HG03135 (cell line): Measurements from ENCODE around the gene ASB14.

Experiments
- ATAC-seq: cut with Tn5 transposase; IDR thresholded peaks from one replicate; pipeline ENCODE4 v1.9.1; 2021; ENCODE audit warnings: mild to moderate bottlenecking, moderate library complexity; ENCODE audit not compliant: unreplicated experiment

The ASB14 gene

DNA sequence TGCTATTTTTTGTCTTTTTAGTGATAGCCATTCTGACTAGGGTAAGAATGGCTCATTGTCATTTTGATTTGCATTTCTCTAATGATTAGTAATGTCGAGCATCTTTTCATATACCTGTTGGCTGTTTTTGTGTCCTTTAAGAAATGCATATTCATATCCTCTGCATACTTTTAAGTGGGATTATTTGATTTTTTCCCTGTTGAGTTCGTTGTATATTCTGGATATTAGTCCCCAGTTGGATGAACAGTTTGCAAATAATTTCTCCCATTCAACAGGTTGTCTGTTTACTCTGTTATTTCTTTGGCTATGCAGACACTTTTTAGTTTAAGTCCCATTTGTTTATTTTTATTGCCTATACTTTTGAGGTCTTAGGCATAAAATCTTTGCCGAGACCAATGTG, 30.6 kb downstream of the ASB14 start:
- ATAC-seq = no peak

GRCh38 chr3:57261119-57261518, 31.4 kb downstream of the ASB14 start:
- no peak for ATAC-seq

DNA sequence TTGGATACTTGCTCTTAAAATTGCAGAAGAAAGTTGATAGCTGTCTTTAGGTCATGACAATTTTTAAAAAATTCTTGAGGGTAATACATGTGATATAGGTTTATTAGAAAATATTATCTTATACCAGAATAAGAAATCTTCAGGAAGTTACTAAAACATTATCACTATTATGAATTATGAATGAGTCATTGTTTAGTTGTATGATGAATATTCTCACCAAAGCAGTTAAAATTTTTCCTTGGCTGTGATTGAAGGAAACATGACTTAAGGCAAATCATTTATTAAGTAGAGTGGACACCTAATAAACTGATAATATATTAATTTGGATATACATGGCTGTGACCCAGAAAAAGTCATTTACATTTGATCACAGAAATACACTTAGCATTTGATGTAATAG, 34.8 kb downstream of the ASB14 start:
- no peak for ATAC-seq

- no peak for ATAC-seq
Observed at GRCh38 chr3:57256844-57257243, 35.6 kb downstream of the ASB14 start.

- no peak for ATAC-seq
Observed at GRCh38 chr3:57252404-57252803, 40.1 kb downstream of the ASB14 start.

DNA sequence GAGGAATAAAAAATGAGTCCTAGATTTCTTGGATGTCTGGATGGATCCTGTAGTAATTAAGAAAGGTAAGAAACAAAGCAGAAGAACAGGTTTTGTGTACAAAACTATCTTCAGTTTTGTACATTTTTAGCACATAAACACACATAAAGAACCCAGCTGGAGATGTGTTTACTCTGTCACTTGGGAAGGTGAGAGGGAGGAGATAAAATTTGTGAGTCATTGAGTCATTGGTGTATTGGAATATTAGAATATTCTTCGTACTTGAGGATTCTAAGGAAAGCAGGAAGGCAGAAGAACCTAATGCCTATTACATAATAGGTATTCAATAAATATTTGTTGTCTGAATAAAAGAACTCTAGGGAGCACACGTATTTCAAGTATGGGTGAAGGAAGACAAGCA, 47.5 kb downstream of the ASB14 start:
- ATAC-seq = no peak

DNA sequence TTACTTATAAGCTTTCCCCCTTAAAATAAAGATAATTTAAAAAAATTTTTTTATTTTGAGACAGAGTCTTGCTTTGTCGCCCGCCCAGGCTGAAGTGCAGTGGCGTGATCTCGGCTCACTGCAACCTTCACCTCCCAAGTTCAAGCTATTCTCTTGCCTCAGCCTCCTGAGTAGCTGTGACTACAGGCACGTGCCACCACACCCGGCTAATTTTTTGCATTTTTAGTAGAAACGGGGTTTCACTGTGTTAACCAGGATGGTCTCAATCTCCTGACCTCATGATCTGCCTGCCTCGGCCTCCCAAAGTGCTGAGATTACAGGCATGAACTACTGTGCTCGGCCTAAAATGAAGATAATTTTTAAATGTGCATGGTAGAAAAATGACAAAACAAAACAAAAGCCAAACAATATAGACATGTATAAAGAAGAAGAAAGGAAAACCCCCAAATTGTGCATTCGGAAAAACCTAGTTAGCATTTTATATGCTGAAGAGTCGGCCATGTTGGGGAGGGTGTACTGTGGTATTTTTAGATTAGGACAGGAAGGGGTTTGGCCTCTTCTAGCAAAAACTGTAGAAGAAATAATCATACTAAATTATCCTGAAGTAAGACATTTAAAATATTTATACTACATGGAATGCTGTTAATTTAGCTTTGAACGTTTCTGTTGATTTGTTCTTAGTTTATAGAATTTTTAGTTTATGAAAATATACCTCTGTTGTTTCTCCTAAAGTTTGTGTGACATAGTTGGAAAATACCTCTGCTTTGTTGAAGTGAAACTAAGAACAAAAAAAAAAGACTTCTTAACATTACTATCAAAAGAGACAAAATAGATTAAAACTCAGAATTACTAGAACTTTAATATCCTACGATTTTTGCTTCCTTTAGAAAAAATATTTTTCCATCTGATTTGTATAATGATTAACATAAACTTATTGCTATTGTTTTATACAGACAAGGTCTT, 57.6 kb downstream of the ASB14 start:
- no peak for ATAC-seq

- no peak for ATAC-seq
Observed at GRCh38 chr3:57233799-57234198, 58.7 kb downstream of the ASB14 start.

DNA sequence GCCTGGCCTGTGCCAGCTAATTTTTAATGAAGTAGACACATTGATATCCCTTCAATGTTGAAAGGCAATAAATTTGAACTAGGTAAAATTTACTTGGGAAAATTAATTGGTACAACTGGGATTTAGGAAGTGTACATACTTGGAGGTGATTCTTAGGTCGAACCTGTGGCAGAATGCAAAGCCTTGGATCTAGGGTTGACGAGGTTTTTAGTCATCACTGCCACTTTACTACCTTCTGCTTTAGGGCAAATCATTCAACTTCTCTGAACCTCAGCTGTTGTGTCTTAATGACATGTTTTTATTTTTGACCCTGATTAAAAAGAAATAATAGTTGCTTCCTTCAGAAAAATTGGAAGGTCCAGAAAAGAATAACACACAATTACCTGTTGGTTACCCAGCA, 62.5 kb downstream of the ASB14 start:
- no peak for ATAC-seq

GRCh38 chr3:57227930-57228751, 64.3 kb downstream of the ASB14 start:
- peak; percentile 35 for ATAC-seq

DNA sequence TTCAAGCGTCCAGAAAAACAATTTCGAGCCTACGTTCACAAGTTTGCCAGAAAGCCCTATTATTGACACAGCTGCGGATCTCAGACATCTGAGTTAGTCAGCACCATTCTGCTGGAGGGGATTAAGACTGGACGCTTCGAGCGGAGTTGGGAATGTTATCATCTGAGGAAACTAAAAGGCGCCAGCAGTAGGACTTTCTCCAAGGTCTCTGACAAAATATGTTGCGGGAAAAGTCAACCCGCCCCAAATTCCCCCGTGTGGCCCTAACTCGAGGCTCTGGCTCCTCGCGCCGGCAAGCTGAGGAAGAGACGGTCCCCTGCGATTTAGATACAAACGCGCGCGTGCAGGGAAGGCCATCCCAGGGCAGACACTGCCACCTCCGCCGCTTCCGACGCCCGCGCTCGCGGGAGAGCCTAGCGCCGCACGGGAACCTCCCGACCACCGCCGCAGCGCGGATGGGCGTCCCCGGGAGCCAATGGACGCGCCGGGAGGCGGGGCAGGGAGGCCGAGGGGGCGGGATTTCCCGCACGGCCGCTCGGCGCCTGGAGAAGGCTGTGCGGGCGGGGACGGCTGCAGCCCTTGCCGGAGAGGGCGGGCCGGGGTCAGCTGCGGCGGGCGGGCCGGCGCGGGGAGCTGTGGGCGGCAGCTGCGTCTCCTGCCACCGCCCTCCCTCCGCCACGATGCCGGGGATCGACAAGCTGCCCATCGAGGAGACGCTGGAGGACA, 65.1 kb downstream of the ASB14 start, which contains the start of gene APPL1:
TSS of gene APPL1 (plus strand) at position 526 of the 726 bp plus-strand sequence. CDS start at position 681, 155 bp downstream.
- ATAC-seq = peak; percentile 93

DNA sequence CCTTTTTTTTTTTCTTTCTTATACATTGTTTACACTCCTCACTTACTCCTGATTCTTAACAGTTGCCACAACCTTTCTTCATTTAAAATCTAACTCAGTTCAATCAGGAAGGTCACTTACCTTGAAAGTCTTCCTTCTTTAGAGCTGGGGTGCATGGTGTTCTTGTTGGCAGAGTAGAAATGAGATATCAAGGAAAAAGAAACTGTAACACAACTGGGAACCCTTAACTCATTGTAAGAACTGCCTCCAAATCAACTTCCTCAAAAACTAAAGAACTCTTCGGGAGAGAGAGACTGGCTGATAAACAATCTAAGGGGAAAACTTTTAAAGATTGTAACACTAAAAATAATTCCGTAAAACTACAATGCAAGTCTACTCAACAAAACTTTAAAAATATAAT, 66.3 kb downstream of the ASB14 start:
- no peak for ATAC-seq

- no peak for ATAC-seq
Observed at GRCh38 chr3:57224856-57225255, 67.6 kb downstream of the ASB14 start.

GRCh38 chr3:57221883-57222282, 70.6 kb downstream of the ASB14 start:
- no peak for ATAC-seq
